Kidney glomerular epithelial cell (primary cell): ENCODE results near the gene PLEKHN1.
A peak's percentile ranks its signal among the peaks of the same experiment; 100 is the strongest.

Experiments
- DNase-seq: peaks from one replicate; lab custom pipeline; 2025; lab: John Stamatoyannopoulos, UW

Gene PLEKHN1, protein sequence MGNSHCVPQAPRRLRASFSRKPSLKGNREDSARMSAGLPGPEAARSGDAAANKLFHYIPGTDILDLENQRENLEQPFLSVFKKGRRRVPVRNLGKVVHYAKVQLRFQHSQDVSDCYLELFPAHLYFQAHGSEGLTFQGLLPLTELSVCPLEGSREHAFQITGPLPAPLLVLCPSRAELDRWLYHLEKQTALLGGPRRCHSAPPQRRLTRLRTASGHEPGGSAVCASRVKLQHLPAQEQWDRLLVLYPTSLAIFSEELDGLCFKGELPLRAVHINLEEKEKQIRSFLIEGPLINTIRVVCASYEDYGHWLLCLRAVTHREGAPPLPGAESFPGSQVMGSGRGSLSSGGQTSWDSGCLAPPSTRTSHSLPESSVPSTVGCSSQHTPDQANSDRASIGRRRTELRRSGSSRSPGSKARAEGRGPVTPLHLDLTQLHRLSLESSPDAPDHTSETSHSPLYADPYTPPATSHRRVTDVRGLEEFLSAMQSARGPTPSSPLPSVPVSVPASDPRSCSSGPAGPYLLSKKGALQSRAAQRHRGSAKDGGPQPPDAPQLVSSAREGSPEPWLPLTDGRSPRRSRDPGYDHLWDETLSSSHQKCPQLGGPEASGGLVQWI

DNA sequence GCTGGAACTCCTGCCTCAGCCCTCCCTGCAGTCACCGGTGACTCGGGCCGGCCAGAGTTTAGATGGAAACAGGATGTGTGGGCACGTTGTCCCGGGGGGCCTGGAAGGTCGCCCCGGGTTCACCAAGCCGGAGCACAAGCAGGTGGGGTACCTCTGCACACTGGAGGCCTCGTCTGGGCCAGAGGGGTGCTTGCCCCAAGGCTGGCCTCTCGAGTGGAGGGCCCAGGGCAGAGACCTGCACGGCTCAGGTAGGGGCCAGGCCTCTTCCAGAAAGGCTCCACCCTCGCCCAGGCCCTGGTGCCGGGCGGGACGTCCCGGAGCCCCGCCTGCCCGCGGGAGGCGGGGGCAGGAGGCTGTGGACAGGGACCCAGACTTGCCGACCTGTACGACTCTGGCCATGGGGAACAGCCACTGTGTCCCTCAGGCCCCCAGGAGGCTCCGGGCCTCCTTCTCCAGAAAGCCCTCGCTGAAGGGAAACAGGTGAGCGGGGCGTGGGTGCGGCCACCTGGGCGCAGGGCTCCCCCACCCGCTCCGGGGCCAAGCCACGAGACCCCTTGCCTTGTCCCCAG lies at the start of gene PLEKHN1:
TSS of gene PLEKHN1 (plus strand) at position 348 of the 569 bp plus-strand sequence. CDS start at position 398, 50 bp downstream.
- peak; percentile 40 for DNase-seq

DNA sequence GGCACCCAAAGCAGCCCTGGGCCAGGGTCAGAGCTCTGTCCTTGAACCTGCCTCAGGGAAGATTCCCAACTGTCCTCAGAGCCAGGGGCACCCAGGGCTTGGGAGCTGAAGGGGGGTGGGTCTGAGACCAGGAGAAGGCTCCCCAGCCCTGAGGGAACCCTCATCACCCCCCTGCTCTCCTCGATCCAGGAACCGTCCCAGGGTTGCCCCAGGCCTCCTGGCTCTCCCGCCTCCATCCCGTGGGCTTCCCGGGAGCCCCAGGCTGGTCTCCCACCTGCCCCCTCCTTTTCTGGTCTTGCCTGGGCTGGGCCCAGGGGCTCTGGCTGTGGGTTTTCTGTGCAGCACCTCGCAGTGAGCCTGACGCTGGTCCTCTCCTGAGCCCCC lies 49.2 kb upstream of the PLEKHN1 start:
- no peak for DNase-seq

DNA sequence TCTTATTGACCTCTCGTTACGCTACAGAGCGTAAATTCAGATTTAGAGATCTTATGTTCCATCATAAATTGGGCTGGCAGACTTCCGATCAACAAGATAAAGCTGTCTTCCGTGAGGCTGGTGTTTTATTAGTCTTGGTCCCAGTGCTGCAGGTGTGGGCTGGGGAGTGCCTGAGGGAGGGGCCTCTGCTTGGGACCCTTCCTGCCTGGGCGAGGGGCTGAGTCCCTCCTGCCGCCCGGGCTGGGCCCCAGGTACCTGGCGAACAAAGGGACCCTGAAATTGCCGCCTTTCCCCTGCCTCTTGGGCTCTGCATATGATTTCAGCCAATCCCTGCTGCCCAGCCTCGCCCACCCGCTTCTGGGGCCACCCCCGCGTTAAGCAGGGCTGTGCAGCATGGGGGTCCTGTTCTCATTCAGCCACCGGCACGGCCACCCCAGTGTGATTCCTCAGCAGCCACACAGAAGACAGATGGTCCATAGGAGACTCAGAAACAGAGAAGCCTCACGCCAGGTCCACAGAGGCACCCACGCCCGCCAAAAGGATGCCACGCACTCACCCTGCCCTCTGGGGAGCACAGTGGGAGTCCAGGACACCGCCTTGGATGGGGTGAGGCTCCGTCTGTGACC lies 48.7 kb upstream of the PLEKHN1 start:
- DNase-seq, result no peak

DNA sequence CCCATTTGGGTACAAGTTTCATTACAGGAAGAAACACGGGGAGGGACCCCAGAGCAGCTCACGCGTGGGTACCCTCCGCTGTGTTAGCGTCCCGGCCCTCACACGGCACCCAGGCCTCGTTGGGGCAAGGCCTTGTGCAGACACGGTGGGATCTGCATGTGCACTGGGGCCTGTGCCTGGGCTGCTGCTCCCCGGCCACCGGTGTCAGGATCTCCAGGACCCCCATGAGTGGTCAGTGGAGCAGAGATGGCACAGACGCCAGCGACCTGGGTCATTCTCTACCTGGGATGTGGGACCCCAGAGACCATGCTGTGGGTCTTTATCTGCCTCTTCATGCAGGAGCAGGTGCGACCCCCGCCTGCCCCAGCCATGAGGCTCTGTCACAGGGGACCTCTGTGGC lies 47.9 kb upstream of the PLEKHN1 start:
- no peak for DNase-seq

DNA sequence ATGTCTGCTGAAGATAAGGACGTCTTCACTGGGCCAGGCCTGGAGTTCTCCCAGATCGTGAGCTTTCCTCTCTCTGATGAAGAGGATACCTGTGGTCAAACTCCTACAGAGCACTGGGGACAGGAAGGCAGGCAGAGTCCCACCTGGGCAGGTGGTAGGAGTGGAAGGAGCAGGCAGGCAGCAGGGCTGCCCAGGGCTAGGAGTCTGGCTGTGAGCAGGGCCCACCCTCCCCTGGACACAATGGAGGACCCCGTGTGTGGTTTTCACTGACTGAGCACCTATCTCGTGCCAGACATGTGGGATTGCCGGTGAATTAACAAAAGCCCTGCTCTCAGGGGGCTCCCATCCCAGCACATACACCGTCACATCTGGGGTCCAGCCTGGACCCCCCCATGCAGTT lies 47.4 kb upstream of the PLEKHN1 start:
- no peak for DNase-seq

DNA sequence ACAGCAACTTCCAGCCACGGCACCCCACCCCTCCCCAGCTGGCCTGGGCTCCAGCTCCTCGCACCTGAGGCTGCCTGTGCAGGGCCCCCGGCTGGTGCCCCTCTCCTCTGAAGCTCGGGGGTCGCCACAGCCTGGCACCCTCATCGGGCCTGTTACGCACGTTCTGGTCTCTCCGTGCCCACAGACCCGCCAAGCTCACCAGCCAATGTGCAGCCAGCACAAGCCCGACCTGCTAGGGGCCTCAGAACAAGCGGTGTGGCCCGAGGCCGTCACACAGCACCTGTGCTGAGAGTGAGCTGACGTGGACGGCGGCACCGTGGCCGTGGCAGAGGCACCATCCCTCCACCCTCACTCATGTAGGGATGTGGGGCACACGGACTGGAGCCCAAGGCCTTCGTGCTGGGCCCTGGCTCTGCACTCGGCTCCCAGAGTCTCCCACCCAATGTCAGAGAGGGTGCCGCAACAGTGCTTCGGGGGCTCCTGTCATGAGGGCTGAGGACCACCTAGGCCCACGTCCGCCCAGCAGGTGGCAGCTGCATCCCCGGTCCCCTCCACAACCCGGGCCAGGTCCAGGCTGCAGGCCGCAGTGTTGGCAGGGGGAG lies 46.9 kb upstream of the PLEKHN1 start:
- DNase-seq, result no peak

DNA sequence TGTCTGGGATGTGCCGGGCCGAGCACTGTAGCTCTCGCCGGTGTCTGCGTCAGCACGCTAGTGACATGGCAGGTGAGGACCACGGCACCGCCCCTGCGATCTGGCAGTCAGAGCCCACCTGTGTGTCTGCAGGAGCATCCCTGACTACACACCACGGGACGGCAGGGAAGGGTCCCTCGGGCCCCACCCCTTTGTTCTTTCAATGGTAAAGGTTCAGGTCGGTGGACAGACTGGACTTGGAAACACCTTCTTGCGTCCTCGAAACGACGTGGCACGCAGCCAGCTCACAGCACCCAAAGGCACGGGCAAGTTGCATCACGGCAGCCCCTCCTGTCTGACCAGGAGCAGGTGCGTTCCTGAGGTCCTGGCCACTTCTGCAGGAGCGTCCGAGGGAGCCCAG lies 46.3 kb upstream of the PLEKHN1 start:
- DNase-seq, result no peak

DNA sequence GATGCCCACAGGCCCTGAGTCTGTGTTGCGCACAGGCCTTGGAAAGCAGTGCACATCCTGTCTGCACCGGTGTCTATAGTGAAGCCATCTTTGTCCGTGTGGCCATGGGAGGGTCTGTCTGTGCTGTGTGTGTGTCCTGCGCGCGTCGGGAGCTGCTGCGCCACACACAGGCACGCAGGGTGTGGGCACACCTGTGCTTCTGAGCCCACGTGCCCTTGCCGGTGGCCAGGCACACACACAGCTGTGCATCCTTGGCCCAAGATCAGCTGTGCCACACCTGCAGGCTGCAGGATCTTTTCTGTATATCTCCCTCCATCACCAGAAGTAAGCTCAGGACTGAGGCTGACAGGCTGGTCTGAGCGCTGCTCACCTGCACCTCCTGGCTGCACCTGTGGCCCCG lies 45.8 kb upstream of the PLEKHN1 start:
- no peak for DNase-seq

DNA sequence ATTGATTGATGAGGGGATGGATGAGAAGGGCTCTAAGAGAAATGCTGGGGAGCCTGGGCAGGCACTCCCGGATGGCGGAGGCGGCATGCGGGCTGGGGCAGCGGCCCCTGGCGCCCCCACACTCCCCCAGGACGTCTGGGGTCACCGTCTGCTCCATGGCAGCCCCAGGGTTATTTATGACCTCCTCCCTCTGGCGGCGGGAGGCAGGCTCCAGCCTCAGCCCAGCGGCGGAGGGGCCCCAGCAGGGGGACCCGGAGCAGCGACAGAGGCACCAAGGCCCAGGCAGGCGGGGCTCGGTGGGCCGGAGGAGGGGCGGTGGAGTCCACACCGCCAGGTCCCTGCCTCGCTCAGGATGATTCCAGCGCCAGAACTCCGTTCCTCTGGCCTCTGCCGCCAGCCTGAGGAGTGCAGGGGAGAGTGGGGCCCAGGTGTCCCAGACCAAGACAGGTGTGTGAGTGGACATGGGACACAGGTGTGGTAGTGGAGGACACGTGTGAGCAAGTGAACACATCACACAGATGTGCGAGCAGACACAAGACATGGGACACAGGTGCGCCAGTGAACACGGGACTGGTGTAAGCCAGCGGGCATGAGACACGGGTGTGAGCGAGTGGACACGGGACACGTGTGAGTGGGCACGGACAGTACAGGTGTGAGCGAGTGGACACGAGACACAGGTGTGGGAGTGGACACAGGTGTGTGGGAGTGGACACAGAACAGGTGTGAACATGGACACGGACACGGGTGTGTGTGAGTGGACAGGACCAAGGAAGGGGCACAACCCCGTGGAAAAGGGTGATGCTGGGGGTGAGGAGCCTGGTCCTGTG lies 45.1 kb upstream of the PLEKHN1 start:
- DNase-seq, result peak; percentile 66

DNA sequence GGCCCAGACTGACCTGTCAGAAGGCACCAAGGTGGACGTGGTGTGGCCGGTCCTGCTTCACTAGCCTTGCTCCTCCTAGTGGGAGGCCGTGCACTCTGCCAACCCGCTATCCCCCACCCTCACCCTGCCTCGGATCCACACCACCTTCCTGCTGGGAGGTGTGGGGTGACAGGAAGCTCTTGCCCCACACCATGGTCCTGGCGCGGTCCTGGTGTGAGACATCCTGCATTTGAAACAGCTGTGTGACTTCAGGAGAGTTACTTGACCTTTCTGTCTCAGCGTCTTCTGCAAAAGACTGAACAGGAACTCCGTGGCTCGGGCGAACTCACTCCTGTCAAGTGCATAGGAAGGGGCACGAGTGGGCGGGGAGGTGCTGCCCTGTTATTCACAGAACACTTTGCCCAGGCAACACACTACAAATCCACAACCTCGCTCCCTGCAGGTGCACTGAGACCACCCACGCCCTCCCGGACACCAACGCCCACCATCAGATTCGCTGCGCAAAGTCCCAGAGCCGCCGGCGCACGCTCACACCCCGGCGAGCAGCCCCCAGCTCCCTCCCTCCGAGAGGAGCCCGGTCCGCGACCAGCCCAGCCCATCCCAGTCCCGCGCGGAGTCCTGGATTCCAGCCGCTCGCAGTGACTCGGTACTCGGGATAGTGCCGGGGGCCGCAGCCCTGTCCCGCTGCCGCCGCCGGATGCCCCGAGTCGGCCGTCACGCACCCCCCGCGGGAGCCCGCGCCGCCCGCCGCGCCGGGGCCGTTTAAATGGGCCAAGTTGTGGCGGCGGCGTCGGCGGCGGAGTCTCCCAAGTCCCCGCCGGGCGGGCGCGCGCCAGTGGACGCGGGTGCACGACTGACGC lies 42.9 kb upstream of the PLEKHN1 start, which contains the start of gene SAMD11:
TSS of gene SAMD11 (plus strand) at position 793 of the 860 bp plus-strand sequence. CDS start 509 bp downstream, outside the sequence.
- DNase-seq, result no peak

DNA sequence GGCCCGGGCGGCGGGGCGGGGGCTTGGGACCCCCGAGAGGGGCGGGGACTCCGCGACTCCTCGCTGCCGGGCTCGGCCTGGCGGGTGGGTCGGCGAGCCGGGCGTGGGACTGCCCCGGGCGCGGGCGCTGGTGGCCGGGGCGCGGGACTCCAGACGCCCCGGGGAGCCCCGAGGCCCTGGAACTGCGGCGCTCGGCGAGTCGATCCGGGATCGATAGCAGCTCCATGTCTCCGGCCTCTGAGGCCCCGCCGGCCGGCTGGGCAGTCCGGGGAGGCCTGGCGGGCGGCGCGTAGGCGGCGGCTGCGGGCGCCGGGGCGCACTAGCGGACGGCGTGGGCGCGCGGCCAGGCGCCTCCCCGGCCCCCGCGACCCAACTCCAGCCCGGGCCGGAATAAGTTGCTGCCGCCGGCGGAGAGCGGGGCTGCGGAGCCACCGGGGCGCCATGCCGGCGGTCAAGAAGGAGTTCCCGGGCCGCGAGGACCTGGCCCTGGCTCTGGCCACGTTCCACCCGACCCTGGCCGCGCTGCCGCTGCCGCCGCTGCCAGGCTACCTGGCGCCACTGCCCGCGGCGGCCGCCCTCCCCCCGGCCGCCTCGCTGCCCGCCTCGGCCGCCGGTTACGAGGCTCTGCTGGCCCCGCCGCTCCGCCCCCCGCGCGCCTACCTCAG lies 42.2 kb upstream of the PLEKHN1 start:
- DNase-seq, result no peak

DNA sequence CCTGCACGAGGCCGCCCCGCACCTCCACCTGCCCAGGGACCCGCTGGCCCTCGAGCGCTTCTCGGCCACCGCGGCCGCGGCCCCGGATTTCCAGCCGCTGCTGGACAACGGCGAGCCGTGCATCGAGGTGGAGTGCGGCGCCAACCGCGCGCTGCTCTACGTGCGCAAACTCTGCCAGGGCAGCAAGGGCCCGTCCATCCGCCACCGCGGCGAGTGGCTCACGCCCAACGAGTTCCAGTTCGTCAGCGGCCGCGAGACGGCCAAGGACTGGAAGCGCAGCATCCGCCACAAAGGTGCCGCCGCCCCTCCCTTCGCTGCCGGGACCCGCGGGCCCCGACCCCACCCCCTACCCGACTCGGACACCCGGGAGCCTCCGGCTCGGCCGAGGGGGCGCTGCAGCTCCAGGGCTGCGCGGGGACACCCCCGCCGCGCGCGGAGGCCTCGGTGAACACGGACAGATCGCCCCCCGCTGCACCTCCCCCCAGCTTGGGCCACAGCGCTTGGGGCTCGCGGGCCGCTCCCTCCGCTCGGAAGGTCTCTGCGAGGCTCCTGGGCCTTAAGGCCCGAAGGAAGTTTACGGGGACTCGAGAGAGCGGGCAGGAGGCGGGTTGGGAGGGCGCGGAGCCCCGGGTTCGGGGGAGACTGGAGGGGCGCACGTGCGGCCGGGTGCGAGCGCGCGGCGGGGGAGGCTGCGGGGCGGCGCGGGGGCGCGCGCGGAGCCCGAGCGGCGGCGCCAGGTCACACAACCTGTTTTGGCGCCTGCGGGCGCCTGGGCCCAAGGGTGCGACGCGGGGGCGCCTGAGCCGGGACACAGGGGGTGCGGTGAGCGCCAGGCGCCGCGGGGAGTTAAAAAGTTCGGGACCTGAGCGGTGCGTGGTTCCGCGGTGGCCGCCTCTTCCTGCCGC lies 41.4 kb upstream of the PLEKHN1 start:
- no peak for DNase-seq

DNA sequence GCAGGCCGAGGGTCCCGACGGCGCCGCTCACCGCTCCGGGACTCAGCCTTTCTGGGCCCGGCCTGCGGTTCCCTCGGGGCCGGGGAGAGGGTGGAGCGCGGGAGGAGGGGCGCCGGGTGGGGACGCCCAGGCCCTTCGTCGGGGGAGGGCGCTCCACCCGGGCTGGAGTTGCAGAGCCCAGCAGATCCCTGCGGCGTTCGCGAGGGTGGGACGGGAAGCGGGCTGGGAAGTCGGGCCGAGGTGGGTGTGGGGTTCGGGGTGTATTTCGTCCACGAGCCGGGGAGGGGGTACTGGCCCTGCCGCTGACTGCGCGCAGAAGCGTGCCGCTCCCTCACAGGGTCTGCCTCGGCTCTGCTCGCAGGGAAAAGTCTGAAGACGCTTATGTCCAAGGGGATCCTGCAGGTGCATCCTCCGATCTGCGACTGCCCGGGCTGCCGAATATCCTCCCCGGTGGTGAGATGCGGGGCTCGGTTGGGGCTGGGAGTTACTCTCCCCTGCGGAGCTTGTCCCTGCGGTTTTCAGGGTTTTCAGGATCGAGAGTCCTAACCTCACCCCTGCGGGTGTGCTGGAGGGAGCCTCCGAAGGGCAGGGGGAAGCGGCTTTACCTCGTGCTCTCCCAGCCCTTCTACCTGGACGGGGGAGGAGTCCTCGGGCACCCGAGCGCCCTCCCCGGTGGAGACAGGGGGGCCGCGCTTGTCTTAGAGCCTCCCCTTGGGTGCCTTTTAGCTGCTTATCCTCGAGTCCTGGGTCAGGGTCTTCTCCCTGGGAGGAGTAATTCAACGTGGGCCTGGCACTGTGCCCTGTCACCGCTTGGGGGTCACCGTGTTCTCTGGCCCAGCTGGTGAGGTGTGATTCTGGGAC lies 40.5 kb upstream of the PLEKHN1 start:
- DNase-seq, result no peak

DNA sequence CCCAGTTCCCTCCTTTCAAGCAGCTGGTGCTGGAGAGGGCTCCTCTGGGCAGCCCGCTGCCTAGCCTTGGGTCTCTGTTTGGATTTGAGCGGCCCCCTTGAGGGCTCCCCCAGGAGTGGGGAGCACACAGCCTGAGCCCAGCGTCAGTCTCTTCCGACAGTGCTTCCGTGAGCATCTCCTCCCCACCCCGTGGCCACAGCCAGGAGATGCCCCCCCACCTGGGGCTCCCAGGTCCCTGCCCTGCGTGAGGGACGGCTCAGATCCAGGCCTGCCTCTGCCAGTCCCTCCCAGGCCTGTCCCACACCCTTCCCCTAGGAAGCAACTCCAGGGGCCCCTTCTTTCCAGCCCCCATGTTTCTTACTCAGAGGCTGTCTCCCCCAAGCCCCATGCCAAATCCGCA lies 39.0 kb upstream of the PLEKHN1 start:
- DNase-seq, result no peak

DNA sequence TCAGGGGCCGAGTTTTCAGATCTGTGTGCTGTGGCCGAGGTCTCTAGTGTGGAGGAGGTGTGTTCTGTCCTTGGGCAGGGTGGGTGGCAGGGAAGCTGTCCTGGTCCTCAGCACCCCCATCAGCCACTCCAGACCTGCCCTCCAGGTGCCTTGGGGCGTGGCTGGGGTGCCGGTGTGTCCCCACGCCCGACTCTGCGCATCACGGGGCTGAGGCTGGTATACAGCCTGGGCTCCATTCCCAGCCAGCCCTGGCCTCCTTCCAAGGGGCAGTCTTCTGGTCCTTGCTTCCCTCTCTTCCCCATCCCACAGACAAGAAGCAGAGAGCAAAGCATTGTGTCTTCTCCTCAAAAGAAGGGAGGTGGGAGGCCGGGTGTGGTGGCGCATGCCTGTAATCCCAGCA lies 38.5 kb upstream of the PLEKHN1 start:
- no peak for DNase-seq

DNA sequence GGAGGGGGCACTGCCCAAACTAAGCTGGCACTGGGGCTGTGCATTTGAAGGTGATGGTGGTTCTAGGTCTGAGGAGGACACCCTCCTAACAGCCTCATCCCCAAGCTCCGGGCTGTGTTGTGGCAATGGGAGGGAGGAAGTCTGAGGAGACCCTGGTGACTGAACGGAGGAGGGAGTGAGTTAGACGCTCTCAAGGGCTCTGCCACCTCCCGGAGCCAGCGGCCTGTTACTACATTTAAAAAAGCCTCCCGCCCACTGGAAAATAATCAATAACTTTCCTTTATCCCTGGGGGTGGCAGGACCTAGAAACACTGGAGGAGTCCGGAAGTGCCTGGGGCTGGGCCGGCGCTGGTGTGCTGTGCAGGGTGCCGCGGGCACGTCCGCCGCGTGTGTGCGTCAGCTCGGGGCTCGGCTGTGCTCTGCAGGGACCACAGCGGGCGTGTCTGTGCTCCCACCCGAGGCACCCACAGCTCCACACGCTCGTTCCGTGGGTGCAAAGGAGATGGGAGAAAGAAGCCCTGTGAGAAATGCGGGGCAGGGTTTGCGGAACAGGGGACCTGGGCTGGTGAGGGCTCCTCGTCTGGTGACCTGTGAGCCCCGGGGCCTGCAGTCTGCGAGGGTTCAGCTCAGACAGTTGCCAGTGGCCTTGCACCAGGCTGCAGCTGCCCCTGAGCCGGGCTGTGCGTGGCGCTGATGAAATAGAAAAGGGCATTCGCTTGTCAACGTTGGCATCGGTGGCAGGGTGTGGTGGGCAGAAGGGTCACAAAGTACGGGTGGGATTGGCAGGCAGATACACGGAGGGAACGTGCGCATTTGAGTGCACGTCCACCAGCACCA lies 37.2 kb upstream of the PLEKHN1 start:
- DNase-seq, result no peak
